OCI-LY3 (cell line): ENCODE measurements around the gene PCYT2.

Source experiments
- CTCF ChIP-seq: fragments of 200-600, 300-600 bp; sonication (generic); IDR thresholded peaks from 2 replicates; pipeline ENCODE4 v1.5.1; 2014; ENCODE audit warnings: antibody characterized with exemption, low read length, low read depth
- EZH2phosphoT487 ChIP-seq: fragments of 200-600 bp; shearing (Covaris generic); IDR thresholded peaks from 2 replicates; pipeline ENCODE4 v1.6.1; 2018; ENCODE audit warnings: antibody characterized with exemption, mixed run types, low read depth

GRCh38 chr17:81854974-81855774 lies 56.0 kb downstream of the PCYT2 start:
- no peak for TF ChIP-seq CTCF
- TF ChIP-seq EZH2phosphoT487 = no peak
